ENCODE measurements around the gene CCDC117. TPM values are rescaled to one million over a fixed set of nuclear protein-coding genes. Genes with fewer than 3 reads are reported as not detected.
"Not testable (repeated sequence)": the region's sequence is repeated elsewhere in the genome, so short reads cannot be mapped to it uniquely, and the experiment has no call there.

Gene CCDC117, protein sequence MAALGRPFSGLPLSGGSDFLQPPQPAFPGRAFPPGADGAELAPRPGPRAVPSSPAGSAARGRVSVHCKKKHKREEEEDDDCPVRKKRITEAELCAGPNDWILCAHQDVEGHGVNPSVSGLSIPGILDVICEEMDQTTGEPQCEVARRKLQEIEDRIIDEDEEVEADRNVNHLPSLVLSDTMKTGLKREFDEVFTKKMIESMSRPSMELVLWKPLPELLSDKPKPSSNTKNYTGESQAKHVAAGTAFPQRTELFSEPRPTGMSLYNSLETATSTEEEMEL
- total RNA-seq = 18.7 TPM

GRCh38 chr22:28772633-28773460 lies at the start of gene CCDC117:
Gene CCDC117 (plus strand): TSS chr22:28772695. CDS start chr22:28772850, 155 bp downstream.
- DNase-seq = peak; percentile 97

DNA sequence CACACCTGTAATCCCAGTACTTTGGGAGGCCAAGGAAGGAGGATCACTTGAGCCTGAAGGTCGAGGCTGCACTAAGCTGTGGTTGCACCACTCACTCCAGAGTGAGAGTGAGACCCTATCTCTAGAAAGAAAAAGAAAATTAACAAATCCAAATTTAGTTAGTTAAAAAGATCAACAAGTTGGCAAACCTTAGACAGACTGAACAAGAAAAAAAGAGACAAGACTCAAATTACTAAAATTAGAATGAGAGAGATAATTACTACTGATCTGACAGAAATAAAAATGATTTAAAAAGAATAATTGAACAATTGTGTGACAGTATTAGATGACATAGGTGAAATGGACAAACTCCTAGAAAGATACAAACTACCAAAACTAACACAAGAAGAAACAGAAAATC lies 44.5 kb upstream of the CCDC117 start:
- DNase-seq = no peak

DNA sequence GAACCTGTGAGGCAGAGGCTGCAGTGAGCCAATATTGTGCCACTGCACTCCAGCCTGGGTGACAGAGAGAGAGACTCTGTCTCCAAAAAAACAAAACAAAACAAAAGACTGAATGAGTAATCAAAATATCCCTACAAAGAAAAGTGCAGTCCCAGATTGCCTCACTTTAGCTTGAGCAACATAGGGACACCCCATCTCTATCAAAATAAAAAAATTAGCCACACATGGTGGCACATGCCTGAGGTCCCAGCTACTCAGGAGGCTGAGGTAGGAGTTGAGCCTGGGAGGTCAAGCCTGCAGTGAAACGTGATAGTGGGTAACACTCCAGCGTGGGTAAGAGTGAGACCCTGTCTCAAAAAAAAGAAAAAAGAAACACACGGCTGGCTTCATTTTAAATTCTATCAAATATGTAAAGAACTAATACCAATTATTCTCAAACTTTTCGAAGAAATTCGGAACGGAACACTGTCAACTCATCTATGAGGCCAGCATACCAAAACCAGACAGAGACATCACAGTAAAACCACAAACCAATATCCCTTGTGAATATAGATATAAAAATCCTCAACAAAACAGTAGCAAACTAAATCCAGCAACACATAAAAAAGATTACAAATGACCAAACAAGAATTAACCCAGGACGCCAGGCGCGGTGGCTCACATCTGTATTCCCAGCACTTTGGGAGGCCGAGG lies 43.7 kb upstream of the CCDC117 start:
- DNase-seq = no peak

DNA sequence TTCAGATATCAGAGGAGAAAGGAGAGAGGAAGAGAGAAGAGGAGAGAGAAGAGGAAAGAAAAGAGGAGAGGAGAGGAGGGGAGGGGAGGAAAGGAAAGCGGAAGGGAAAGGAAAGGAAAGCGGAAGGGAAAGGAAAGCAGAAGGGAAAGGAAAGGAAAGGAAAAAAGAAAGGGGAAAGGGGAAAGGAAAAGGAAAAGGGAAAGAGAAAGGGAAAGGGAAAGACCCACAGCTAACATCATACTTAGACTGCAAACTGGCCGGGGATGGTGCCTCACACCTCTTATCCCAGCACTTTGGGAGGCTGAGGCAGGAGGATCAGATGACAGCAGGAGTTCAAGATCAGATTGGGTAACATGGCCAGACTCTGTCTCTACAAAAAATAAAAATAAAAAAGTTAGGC lies 42.3 kb upstream of the CCDC117 start:
- DNase-seq = no peak

DNA sequence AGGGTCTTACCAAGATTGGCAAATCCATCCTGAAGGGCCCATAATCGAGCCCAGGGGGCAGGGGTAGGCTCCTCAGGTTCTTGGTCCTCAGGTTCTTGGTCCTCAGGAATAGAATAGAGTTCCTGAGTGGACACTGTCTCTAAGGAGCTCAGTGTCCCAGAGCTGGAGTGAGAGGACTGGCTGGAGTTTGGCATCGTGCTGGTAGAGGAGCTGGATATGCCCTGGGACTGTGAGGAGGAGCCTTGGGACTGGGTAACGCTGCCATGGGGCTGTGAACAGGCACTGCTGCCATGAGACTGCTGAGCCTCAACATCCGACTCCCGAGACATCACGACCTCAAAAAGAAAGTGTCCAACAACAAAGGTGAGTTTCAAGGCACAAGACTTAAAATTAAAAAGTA lies 38.1 kb upstream of the CCDC117 start:
- DNase-seq = no peak

DNA sequence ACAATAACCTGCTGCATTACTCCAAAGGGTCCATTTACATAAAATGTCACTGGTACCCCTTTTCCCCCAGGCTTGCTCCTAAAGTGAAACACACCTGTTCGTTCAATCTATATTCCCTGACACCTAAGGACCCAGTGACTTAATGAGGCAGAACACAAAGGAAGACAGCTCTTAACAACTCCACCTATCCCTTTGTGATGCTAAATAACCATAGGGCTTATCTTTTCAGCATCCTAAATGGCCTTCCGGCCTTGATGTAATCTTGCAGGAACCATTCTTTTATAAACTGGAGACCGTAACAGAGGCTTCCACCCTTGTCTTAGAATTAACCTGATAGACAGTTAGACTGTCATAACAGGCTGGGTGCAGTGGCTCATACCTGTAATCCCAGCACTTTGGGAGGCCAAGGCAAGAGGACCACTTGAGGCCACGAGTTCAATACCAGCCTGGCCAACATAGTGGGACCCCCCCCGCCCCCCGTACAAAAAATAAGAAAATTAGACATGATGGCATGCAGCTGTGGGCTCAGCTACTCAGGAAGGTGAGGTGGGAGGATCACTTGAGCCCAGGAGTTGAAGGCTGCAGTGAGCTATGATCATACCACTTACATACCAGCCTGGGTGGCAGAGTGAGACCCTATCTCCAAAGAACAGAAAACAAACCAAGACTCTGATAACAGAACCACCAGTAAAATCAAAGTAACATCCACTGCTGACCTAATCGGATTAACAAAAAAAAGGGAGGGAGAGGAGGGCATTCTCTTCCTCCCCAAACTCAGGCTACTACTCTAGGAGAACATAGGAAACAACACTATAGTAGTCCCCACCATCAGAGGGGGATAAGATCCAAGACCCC lies 36.0 kb upstream of the CCDC117 start:
- DNase-seq = no peak

DNA sequence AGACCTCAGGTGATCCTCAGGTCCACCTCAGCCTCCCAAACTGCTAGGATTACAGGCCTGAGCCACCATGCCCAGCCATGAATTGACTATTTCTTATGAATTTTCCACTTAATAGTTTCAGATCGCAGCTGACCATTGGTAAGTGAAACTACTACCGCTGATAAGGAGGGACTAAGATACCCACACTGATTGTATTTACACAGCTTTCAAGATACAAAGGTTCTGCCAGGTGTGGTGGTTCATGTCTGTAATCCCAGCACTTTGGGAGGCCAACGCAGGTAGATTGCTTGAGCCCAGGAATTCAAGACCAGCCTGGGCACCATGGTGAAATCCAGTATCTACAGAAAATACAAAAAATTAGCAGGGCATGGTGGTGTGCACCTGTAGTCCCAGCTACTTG lies 34.8 kb upstream of the CCDC117 start:
- no peak for DNase-seq

- not testable (repeated sequence) for DNase-seq
Observed at GRCh38 chr22:28738876-28739275, 33.6 kb upstream of the CCDC117 start.

GRCh38 chr22:28741200-28741784 lies 31.2 kb upstream of the CCDC117 start:
- no peak for DNase-seq

GRCh38 chr22:28741785-28742561 lies 30.5 kb upstream of the CCDC117 start, which contains the start of the genes CHEK2 and HSCB:
Gene CHEK2 (minus strand): TSS chr22:28741820. CDS start chr22:28734721, 7,099 bp downstream.
Gene HSCB (plus strand): TSS chr22:28742039. CDS start chr22:28742096, 57 bp downstream.
- DNase-seq = peak; percentile 97

DNA sequence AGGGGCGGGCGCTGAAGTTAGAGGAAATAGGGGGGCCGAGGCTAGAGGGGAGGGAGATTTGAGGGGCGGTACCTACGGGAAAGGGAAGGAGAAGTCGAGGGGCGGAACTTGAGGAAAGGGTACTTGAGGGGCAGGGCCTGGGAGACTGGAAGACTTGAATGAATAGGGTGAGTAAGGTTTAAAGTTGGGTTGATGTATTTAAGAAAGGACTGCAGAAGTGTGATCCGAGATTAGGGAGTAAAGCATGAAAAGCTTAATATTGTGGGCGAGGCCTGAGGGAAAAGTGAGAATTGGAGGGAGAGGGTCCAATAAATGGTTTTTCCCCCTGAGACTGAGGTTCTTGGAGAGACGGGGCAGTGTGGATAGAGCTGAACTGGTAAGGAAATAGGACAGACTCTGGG lies 29.9 kb upstream of the CCDC117 start:
- no peak for DNase-seq

- DNase-seq = no peak
Observed at GRCh38 chr22:28743852-28744251, 28.6 kb upstream of the CCDC117 start.

DNA sequence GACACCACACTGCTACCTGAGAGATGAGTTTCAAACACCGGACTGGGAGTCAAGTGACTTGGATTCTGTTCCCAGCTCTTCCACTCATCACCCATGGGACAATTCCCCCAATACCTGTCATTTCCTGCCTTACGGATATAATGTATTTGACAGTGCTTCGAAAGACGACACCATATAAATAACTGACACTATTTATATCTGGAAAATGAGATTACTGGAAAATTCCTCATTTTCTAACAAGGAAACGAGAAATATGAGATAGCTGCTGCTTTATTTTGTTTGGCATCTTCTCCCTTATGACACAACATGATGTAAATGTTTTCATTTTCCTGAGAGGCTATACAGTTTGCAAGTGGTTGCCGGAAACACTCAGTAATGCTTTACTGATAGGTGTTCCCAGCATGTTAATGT lies 22.0 kb upstream of the CCDC117 start:
- no peak for DNase-seq

DNA sequence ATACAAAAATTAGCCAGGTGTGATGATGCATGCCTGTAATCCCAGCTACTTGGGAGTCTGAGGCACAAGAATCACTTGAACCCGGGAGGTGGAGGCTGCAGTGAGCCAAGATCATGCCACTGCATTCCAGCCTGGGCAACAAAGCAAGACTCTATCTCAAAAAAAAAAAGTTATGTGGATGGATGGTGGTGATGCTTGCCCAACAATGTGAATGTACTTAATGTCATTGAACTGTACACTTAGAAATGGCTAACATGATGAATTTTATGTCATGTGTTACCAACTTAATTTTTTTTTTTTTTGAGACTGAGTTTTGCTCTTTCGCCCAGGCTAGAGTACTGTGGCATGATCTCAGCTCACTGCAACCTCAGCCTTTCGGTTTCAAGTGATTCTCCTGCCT lies 18.0 kb upstream of the CCDC117 start:
- DNase-seq = not testable (repeated sequence)

- no peak for DNase-seq
Observed at GRCh38 chr22:28759861-28760560, 12.5 kb upstream of the CCDC117 start.

DNA sequence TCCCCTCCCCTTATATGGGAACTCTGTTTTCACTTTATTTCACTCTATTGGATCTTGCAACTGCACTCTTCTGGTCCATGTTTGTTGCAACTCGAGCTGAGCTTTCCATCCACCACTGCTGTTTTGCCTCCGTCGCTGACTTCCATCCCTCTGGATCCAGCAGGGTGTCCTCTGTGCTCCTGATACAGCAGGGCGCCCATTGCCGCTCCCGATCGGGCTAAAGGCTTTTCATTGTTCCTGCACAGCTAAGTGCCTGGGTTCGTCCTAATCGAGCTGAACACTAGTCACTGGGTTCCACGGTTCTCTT lies 11.1 kb upstream of the CCDC117 start:
- DNase-seq = no peak

GRCh38 chr22:28762000-28762399 lies 10.5 kb upstream of the CCDC117 start:
- DNase-seq = not testable (repeated sequence)

- DNase-seq = no peak
Observed at GRCh38 chr22:28766628-28767027, 5.9 kb upstream of the CCDC117 start.

DNA sequence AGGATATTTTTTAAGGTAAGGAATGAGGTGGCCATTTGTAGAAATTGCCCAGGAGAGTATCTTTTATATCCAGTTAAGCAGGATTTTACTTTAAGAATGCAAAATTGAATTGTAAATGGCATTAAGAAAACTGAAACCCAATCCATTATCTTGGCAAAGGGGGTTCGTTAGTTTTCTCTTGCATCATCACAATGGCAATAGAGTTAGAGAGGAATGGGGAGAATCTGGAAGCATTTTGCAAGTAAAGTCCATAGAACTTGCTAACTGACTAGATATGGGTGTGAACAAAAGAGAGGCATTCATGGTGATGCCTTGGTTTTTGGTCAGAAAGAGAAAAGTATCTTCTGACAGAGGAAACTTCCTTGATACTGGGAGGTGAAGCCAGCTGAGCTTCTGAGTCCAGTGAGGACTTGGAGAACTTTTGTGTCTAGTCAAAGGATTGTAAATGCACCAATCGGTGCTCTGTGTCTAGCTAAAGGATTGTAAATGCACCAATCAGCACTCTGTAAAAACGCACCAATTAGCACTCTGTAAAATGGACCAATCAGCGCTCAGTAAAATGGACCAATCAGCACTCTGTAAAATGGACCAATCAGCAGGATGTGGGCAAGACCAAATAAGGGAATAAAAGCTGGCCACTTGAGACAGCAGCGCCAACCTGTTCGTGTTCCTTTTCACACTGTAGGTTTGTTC lies 3.6 kb upstream of the CCDC117 start:
- DNase-seq = no peak
